HL-60/S4 treated with retinoic acid at 250 ng/mL for 4 days and 3 days (cell line): ENCODE data around the gene NECAP2.

Source experiments
- in situ Hi-C: fragments of 300-500 bp; cut with MboI; formaldehyde crosslinking; loops from 2 replicates; pipeline ENCODE4 v1.7.0; 2022; ENCODE audit warnings: low sequenced_read_pairs

Gene NECAP2

GRCh38 chr1:16440470-16441281 is at the start of gene NECAP2:
Gene NECAP2 (plus strand): TSS chr1:16440724. CDS start chr1:16440762, 38 bp downstream.
- in situ Hi-C loops, result no loop called here

GRCh38 chr1:16391411-16391810 is 49.1 kb upstream of the NECAP2 start:
- in situ Hi-C loops, result no loop called here

- in situ Hi-C loops, result no loop called here
These were observed 47.6 kb upstream of the NECAP2 start for GRCh38 chr1:16392740-16393569.

GRCh38 chr1:16393570-16394521 is 46.7 kb upstream of the NECAP2 start:
- in situ Hi-C loops, result no loop called here

GRCh38 chr1:16394977-16395376 is 45.5 kb upstream of the NECAP2 start:
- in situ Hi-C loops, result no loop called here

GRCh38 chr1:16396591-16396990 is 43.9 kb upstream of the NECAP2 start:
- in situ Hi-C loops, result no loop called here

GRCh38 chr1:16397120-16397519 is 43.4 kb upstream of the NECAP2 start:
- in situ Hi-C loops, result no loop called here

GRCh38 chr1:16398371-16398953 is 42.1 kb upstream of the NECAP2 start:
- in situ Hi-C loops, result no loop called here

GRCh38 chr1:16402742-16403141 is 37.8 kb upstream of the NECAP2 start:
- in situ Hi-C loops, result no loop called here

GRCh38 chr1:16405441-16405840 is 35.1 kb upstream of the NECAP2 start:
- in situ Hi-C loops, result no loop called here

GRCh38 chr1:16406868-16407267 is 33.7 kb upstream of the NECAP2 start:
- in situ Hi-C loops, result no loop called here

- in situ Hi-C loops, result no loop called here
These were observed 30.9 kb upstream of the NECAP2 start for GRCh38 chr1:16409536-16410152.

GRCh38 chr1:16410803-16411202 is 29.7 kb upstream of the NECAP2 start:
- in situ Hi-C loops, result no loop called here

- in situ Hi-C loops, result no loop called here
These were observed 27.3 kb upstream of the NECAP2 start for GRCh38 chr1:16413191-16413590.

- in situ Hi-C loops, result no loop called here
These were observed 21.6 kb upstream of the NECAP2 start for GRCh38 chr1:16418823-16419425.

- in situ Hi-C loops, result no loop called here
These were observed 20.0 kb upstream of the NECAP2 start for GRCh38 chr1:16420424-16421118.

GRCh38 chr1:16421201-16421600 is 19.3 kb upstream of the NECAP2 start:
- in situ Hi-C loops, result no loop called here

- in situ Hi-C loops, result no loop called here
These were observed 18.5 kb upstream of the NECAP2 start for GRCh38 chr1:16422041-16422440.
